HEK293 (cell line): ENCODE results near the gene PAFAH1B2.

Source experiments
- EGR2 ChIP-seq: fragments of 450-650 bp; formaldehyde crosslinking; IDR thresholded peaks from 2 replicates; pipeline ENCODE4 v1.5.1; 2016; ENCODE audit warnings: low read depth, missing biosample characterization, missing genetic modification characterization
- ELK4 ChIP-seq: IDR thresholded peaks from 2 replicates; pipeline ENCODE4 v1.6.1; 2011; ENCODE audit warnings: mild to moderate bottlenecking, low read depth, low read length, borderline replicate concordance
- HOXC10 ChIP-seq: sonication (generic); formaldehyde crosslinking; IDR thresholded peaks from 2 replicates; pipeline ENCODE4 v1.8.1; 2023; ENCODE audit warnings: mild to moderate bottlenecking, missing genetic modification reagents
- KLF17 ChIP-seq: fragments of 450-650 bp; formaldehyde crosslinking; IDR thresholded peaks from 2 replicates; pipeline ENCODE4 v1.5.1; 2016; ENCODE audit warnings: missing biosample characterization, missing genetic modification characterization
- PRDM10 ChIP-seq: fragments of 450-650 bp; formaldehyde crosslinking; IDR thresholded peaks from 2 replicates; pipeline ENCODE4 v1.5.1; 2016; ENCODE audit warnings: missing biosample characterization, missing genetic modification characterization
- RBAK ChIP-seq: fragments of 450-650 bp; formaldehyde crosslinking; IDR thresholded peaks from 2 replicates; pipeline ENCODE4 v1.5.1; 2016; ENCODE audit warnings: missing biosample characterization, missing genetic modification characterization
- TRIM28 ChIP-seq: IDR thresholded peaks from 2 replicates; pipeline ENCODE4 v1.6.1; 2011; ENCODE audit warnings: low read length, control low read depth, borderline replicate concordance
- YY1 ChIP-seq: fragments of 450-650 bp; formaldehyde crosslinking; IDR thresholded peaks from 2 replicates; pipeline ENCODE4 v1.5.1; 2018; ENCODE audit warnings: missing biosample characterization, missing genetic modification characterization
- ZBTB49 ChIP-seq: fragments of 450-650 bp; formaldehyde crosslinking; IDR thresholded peaks from 2 replicates; pipeline ENCODE4 v1.5.1; 2016; ENCODE audit warnings: missing biosample characterization, missing genetic modification characterization, low read depth
- ZNF157 ChIP-seq: fragments of 450-650 bp; formaldehyde crosslinking; IDR thresholded peaks from 2 replicates; pipeline ENCODE4 v1.5.1; 2016; ENCODE audit warnings: missing biosample characterization, missing genetic modification characterization
- ZNF19 ChIP-seq: fragments of 450-650 bp; formaldehyde crosslinking; IDR thresholded peaks from 2 replicates; pipeline ENCODE4; 2016; ENCODE audit warnings: missing biosample characterization, missing genetic modification characterization, low read depth
- ZNF274 ChIP-seq, 2 experiments: fragments of 200-500 bp in 1 of 2; fragments of 450-650 bp in 1 of 2; sonication (Bioruptor generic) in 1 of 2; formaldehyde crosslinking in 1 of 2; IDR thresholded peaks; 2 replicates each; pipeline versions ENCODE4 v1.5.1 to v1.6.1; 2014 to 2016; ENCODE audit warnings: borderline replicate concordance in 1 of 2, inconsistent platforms in 1 of 2, low read length in 1 of 2, missing biosample characterization in 1 of 2, missing genetic modification characterization in 1 of 2
- ZNF423 ChIP-seq: fragments of 450-650 bp; formaldehyde crosslinking; IDR thresholded peaks from 2 replicates; pipeline ENCODE4 v1.5.1; 2016; ENCODE audit warnings: missing biosample characterization, missing genetic modification characterization
- ZNF426 ChIP-seq: fragments of 450-650 bp; formaldehyde crosslinking; IDR thresholded peaks from 2 replicates; pipeline ENCODE4 v1.5.1; 2017; ENCODE audit warnings: missing biosample characterization, missing genetic modification characterization, mild to moderate bottlenecking, inconsistent platforms, moderate library complexity
- ZNF513 ChIP-seq: fragments of 450-650 bp; IDR thresholded peaks from 2 replicates; pipeline ENCODE4 v1.5.1; 2018; ENCODE audit warnings: missing biosample characterization, missing genetic modification characterization
- ZNF514 ChIP-seq: fragments of 450-650 bp; formaldehyde crosslinking; IDR thresholded peaks from 2 replicates; pipeline ENCODE4 v1.5.1; 2016; ENCODE audit warnings: missing biosample characterization, missing genetic modification characterization
- ZNF561 ChIP-seq: fragments of 450-650 bp; IDR thresholded peaks from 2 replicates; pipeline ENCODE4 v1.5.1; 2018; ENCODE audit warnings: missing biosample characterization, missing genetic modification characterization, borderline replicate concordance
- ZNF580 ChIP-seq: fragments of 450-650 bp; formaldehyde crosslinking; IDR thresholded peaks from 2 replicates; pipeline ENCODE4 v1.5.1; 2016; ENCODE audit warnings: missing biosample characterization, missing genetic modification characterization
- ZNF621 ChIP-seq: fragments of 450-650 bp; formaldehyde crosslinking; IDR thresholded peaks from 2 replicates; pipeline ENCODE4 v1.5.1; 2017; ENCODE audit warnings: missing biosample characterization, missing genetic modification characterization
- ZNF629 ChIP-seq: fragments of 450-650 bp; formaldehyde crosslinking; IDR thresholded peaks from 2 replicates; pipeline ENCODE4 v1.5.1; 2017; ENCODE audit warnings: missing biosample characterization, missing genetic modification characterization
- ZNF664 ChIP-seq: fragments of 450-650 bp; formaldehyde crosslinking; IDR thresholded peaks from 2 replicates; pipeline ENCODE4 v1.5.1; 2016; ENCODE audit warnings: missing biosample characterization, missing genetic modification characterization
- ZNF670 ChIP-seq: fragments of 450-650 bp; formaldehyde crosslinking; IDR thresholded peaks from 2 replicates; pipeline ENCODE4 v1.5.1; 2016; ENCODE audit warnings: missing biosample characterization, missing genetic modification characterization, low read depth
- ZNF692 ChIP-seq: fragments of 450-650 bp; formaldehyde crosslinking; IDR thresholded peaks from 2 replicates; pipeline ENCODE4 v1.5.1; 2016; ENCODE audit warnings: missing biosample characterization, missing genetic modification characterization
- ZNF776 ChIP-seq: fragments of 450-650 bp; formaldehyde crosslinking; IDR thresholded peaks from 2 replicates; pipeline ENCODE4 v1.5.0; 2017; ENCODE audit warnings: missing biosample characterization, missing genetic modification characterization, borderline replicate concordance
- ZXDB ChIP-seq: fragments of 450-650 bp; formaldehyde crosslinking; IDR thresholded peaks from 2 replicates; pipeline ENCODE4 v1.5.1; 2016; ENCODE audit warnings: missing biosample characterization, missing genetic modification characterization

The PAFAH1B2 gene

GRCh38 chr11:117143871-117144476 lies at the start of gene PAFAH1B2 (continued):
- peak; percentile 88; the same call in 1 of the 2 replicates for TF ChIP-seq ELK4
- no peak for TF ChIP-seq ZNF670 (tag by site-specific recombination)
- TF ChIP-seq ZNF664 (tag by site-specific recombination), result no peak
- TF ChIP-seq ZNF621 (tag by site-specific recombination), result no peak
- no peak for TF ChIP-seq ZBTB49 (tag by site-specific recombination)
- no peak for TF ChIP-seq ZNF513 (tag by site-specific recombination)
- TF ChIP-seq ZXDB, result peak; percentile 56
- no peak for TF ChIP-seq ZNF514 (tag by site-specific recombination)
- TF ChIP-seq TRIM28, result peak; percentile 81; the same call in 1 of the 2 replicates
- no peak for TF ChIP-seq ZNF157
- peak; percentile 68; the same call in 1 of the 2 replicates for TF ChIP-seq YY1 (tag by site-specific recombination)
- no peak for TF ChIP-seq ZNF580 (tag by site-specific recombination)
- no peak for TF ChIP-seq ZNF561
- no peak for TF ChIP-seq PRDM10
- TF ChIP-seq RBAK (tag by site-specific recombination), result no peak
- TF ChIP-seq ZNF423 (tag by site-specific recombination), result no peak
- no peak for TF ChIP-seq ZNF426 (tag by site-specific recombination)
- no peak for TF ChIP-seq ZNF776 (tag by site-specific recombination)
- peak; percentile 65 for TF ChIP-seq ZNF692 (tag by site-specific recombination)
- TF ChIP-seq ZNF274 (IDR thresholded peaks at IDR 0.05; ENCODE audit: low read length), result no peak
- no peak for TF ChIP-seq ZNF274 (tag by site-specific recombination; IDR thresholded peaks at IDR 0.05; ENCODE audit: borderline replicate concordance)
- TF ChIP-seq KLF17 (tag by site-specific recombination), result peak; percentile 22; the same call in 1 of the 2 replicates
- TF ChIP-seq ZNF629 (tag by site-specific recombination), result peak; percentile 98
- no peak for TF ChIP-seq HOXC10
- no peak for TF ChIP-seq ZNF19
- peak; percentile 55 for TF ChIP-seq EGR2
